NCI-H2081 treated with DMSO at 0.1 percent for 48 hours (cell line): ENCODE measurements around the gene ARHGAP6.

Source experiments
- DNase-seq: peaks from one replicate; lab custom pipeline; 2025; lab: John Stamatoyannopoulos, UW

ARHGAP6 gene

DNA sequence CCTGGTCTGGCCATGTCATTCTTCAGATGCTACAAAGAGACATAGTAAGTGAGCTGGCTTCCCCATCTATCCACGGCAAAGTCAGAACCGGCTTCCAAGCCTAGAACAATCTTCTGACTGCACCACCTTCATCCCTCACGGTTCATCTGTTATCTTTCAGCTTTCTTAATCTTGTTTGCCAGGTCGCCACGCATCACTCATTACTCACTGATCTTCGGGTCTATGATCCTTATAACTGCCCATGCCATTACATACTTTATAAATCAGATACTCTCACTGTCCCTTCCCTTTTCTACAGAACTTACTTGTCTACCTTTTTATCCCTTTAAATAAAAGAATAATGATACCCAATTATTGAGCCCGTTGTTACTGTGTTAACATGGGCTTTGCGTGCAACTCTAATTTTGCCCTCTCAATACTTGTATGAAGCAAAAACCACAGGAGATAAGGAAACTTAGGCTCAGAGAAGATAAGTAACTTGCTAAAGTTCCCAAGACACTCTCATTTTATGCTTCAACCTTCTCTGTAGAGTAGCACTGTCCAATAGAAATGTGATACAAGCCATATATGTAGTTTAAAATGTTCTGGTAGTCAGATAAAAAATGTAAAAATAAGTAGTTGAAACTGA is 200.8 kb downstream of the ARHGAP6 start:
- no peak for DNase-seq

DNA sequence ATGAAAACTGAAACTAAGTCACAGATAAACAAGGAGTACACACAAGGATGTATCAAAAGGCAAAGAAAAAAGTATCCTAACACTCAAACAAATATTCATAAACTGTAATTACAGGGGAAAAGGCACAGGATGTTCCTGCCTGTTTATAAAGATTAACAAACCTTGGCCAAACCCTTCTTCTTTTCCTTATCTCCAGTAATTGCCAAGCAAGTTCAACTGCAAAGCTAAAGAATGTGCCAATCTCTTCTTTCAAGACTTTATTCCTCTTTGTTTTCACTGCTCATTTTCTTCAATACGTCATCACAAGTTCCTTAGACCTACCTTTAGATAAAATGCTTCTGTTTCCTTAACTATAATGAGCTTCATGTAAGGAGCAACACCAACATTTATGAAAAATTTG is 201.3 kb downstream of the ARHGAP6 start:
- DNase-seq = no peak

DNA sequence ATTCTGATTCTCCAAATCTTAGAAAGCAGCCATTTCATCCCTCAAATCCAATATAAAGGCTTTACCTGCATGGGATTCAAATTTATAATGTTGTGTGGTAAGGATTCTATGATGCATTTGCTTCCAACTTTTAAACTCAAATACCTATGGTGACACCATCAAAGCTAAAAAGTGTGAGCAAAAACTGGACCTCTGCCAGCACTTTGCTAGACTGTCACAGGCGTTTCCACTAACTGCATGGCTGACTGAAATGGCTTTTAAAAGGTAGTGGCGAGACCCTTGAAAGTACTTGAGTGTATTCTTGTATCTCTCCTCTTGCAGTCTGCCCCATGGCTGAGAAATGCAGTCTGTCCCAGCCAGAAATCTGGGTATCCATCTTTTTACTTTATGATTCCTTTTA is 203.1 kb downstream of the ARHGAP6 start:
- no peak for DNase-seq

DNA sequence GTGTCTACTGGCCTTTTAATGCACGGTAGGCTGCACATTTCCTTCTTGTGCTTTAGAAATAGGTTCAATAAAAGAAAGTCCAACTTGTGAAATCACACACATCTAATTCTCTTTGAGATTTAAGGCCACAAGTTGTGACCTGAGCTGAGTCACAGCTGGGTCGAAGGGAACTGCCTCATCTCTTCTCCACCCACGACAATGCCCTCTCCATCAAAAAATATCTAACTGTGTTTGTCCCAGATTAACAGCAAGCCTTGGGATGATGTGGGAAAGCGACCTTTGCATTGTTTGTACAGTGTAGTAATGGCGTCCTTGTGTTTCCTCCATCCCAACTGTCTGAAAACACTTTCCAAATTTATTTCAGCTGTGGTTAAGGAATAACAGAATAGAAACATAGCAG is 203.6 kb downstream of the ARHGAP6 start:
- DNase-seq = no peak

DNA sequence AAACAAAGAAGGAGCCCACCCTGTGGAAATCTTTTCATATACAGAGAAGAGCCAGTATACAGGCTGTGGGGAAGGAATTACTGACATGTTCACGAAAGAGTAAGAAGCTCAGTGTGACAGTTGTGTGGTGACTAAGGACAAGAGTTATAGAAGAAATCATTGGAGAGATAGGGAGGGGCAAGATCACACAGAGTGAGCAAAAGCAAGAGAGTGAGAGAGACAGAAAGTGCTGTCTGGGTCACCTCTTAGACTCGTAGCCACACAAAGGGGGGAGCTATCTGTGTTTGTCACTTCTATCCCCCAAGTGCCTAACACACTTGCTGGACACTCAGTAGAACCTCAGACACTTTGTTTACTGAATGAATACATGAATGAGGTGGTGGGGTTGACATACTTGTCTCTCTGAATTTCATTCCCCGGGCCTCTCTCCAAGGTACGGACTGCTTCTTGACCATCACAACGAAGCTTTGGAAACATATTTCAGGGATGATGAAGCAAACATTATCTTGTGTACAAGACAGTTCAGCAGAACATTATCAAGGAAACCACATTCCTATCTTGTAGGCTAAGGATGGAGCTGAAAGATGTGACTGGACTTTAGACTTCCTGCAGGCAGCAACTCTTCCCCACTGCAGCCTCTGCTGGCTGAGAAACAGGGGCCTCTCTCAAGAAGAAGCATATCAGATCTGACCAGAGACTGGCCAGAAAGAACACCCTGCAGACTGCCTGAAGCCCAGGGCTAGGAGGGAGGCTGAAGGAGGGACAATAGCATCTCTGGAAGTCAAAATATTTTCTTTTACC is 204.3 kb downstream of the ARHGAP6 start:
- no peak for DNase-seq

DNA sequence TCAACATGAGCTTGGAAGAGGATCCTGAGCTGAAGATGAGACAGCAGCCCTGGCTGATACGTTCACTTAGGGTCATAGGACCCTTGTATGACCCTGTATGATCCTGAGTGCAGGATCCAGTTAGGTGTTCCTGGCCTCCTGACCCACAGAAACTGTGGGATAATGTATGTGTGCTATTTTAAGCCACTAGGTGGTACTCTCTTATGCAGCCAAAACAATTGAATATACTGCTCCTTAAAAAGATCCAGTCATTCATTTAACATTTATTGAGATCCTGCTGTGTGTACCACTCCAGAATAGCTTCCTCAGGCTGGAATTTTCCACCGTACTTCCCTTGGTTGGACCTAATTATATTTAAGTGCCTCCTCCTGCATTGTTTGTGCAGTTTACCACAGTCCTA is 205.4 kb downstream of the ARHGAP6 start:
- no peak for DNase-seq

DNA sequence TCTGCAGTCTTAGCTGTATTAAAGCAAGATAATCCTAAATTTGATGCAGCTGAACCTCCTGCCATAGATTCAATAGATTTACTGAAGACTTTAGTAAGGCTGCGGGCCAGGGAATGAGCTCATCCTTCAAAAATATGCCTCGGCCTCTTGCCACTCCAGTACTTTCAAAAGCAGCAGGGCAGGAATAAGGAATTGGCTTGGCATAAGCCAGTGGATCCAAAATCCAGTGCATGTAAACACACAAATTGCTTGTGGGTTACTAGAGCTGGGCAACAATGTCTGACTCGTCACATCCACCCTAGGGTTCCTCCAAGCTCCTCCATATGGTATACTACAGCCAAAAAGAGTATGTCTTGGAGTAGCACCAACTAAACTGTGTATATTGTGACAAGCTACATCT is 207.6 kb downstream of the ARHGAP6 start:
- DNase-seq = no peak

DNA sequence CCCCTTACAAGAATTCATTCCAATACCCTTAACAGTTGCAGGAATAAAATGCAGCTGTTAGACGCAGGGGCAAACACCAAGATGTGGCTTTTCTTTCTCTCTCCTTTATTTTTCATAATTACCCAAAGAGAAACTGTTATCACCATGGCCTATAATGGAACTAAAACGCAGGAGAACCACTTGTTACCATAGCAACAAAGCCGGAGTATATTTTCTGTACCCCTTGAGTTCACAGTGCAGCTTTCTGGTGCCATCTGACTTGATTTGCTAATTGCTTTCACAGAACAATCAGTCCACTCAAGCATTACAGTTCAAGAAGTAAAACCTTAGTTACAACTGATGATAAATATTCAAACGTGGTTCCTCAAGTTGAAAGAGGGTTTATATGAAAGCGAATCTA is 214.6 kb downstream of the ARHGAP6 start:
- no peak for DNase-seq

DNA sequence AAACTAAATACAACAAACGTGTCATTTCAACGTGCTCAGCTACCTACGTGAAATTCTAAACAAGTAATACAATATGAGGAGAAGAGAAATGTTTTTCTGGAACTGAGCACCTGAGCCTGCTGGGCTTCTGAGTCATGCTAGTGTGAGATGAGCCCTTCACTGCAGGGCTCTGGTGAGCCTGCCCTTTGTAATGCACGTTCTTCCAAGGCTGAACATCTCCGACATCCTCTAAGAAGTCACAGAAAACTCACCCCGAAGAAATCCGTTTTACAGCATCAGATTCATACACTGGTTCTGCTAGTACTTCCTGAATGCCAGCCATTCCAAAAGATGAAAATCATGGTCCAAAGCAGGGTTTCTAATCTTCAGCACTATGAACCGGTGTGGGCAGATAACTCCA is 215.4 kb downstream of the ARHGAP6 start:
- DNase-seq = no peak

DNA sequence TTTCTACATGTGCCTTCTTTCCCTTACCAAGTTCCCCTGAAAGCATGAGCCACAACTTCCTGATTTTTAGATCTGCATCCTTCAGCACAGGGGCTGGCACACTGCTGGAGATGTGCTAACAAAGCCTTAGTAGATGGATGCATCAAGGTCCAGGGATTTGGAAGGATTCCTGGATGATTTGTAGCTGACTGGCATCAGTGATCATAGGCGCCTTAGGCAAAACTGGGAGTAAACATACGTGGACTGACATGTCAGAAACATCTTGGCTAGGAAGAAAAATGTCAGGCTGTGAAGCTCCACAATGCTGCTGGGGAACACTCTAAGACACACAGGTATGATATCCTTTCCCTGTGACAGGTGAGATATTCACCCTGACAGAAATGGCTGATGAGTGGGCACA is 216.1 kb downstream of the ARHGAP6 start:
- DNase-seq = no peak

DNA sequence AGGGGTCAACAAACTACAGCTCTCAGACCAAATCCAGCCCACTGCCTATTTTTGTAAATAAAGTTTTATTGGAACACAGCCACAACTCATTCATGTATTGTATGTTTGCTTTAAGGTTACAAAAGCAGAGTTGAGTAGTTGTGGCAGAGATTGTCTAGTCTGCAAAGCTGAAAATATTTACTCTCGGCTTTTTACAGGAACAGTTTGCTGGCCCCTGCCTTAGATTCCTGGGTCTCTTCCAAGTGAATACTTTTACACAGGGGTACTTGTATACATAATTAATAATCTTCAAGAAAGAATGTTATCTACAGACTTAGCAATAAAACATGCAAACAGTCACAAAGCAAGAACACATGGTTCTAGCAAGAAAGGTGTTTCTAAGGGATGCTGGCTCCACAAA is 218.3 kb downstream of the ARHGAP6 start:
- DNase-seq = no peak

DNA sequence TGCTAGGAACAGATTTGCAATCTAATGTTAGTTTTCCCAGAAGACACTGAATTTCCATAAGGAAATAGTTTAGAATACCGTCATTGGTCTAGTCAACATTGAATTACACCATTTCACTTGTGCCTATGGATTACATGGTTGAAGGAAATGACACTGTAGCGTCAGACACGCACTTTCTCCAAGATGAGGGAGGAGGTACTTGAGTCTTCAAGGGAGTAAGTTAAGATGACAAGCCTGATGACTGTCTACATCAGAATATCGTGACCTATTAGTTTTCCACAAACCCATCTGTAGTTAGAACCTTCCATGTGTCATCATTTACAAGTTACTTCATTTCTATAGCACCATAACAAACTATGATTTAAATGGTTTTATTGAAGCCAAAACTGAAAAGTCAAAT is 218.8 kb downstream of the ARHGAP6 start:
- DNase-seq = no peak

DNA sequence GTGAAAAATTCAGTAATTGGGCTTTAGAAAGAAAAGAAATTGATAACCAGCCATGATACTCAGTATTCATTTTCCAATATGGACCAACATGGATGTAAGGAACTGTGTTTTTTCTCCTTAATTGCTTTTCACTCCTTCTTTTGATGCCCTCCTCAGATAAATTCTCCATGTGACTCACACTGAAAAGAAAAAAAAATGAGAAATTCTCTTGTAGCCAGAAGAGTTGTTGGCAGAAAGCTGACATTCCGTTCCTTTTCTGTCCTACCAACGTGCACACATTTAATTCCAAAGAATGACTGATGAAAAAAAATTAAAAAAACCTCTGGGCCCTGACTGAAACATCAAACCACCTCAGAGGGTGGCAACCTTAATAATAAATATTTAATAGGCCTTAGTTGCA is 219.4 kb downstream of the ARHGAP6 start:
- DNase-seq = no peak

DNA sequence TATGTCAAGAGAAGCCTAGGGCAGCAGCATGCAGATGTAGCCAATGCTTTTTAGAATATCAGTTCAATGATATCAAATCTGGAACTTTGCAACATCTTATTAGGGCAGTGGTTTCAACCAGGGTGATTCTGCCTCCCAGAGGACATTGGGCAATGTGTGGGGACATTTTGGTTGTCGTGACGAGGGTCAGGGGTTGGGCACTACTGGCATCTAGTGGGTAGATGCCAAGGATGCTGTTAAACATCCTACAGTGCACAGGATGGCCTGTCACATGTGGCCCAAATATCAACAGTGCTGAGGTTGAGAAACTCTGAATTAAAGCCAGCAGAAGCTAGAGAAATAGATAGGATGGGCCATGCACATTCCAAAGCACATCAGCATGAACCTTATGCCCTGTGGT is 220.2 kb downstream of the ARHGAP6 start:
- DNase-seq = no peak

DNA sequence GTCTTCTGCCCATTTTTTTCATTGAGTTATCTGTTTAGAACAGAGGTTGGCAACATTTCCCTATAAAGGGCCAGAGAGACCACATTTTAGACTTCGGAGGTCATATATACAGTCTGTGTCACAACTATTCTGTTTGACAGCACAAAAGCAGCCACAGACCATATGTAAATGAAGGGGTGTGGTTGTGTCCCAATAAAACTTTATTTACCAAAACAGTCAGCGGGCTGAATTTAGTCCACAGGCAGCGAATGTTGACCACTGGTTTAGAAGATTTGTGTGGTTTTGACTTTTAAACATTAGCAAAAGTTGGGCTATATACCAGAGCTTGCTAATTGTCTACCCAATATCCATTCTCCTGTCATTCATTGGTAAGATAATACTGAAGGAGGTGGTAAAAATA is 221.7 kb downstream of the ARHGAP6 start:
- no peak for DNase-seq

DNA sequence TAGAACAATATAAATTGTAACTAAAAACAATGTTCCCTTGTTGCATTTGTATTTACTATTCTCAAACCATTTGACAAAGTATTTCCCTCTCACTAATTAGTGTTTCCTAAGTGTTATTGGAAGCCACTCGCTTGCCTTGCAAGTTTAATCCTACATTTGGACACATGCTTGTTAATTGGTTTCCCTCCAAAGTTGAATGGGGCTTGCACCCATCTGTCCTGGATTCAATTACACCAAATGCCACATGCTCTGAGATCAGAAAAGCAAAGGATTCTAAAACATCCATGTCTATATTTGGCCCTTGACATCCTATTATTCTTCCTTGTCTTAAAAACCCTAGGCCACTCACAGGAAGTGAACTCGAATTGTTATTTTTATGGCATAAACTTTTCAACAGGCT is 225.9 kb downstream of the ARHGAP6 start:
- DNase-seq = no peak

DNA sequence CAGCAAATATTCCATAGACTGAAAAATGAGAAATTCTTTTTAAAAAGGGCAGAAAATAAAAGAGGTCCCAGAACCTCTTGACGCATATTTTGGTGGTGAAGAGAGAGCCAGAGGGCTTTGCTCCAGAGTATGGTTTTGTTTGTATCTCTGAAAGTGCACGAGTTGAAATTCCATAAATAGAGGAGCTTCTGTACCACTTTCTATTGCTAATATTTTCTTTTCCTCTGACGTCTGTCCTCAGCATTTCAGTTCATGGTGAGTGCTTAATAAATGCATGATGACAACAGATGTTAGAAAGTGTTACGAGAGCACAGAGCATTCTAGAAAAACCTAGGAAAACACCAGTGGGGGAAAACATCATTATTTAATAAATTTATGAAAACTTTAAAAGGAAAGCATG is 227.0 kb downstream of the ARHGAP6 start:
- DNase-seq = no peak

DNA sequence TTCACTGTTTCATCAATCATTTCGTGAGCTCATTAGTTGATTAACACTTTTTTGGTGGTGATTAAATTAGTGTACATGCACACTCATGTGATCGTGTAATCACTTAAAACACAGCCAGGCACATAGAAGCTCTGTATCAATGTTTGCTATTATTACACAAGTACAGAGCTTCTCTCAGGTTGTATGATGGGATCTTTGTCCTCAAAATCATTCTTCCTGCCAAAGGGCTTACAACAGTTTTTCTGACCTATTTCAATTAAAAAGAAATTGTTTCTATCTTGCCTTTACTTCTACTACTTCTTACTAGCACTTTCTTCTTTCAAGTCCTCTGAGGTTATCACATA is 227.4 kb downstream of the ARHGAP6 start:
- no peak for DNase-seq

DNA sequence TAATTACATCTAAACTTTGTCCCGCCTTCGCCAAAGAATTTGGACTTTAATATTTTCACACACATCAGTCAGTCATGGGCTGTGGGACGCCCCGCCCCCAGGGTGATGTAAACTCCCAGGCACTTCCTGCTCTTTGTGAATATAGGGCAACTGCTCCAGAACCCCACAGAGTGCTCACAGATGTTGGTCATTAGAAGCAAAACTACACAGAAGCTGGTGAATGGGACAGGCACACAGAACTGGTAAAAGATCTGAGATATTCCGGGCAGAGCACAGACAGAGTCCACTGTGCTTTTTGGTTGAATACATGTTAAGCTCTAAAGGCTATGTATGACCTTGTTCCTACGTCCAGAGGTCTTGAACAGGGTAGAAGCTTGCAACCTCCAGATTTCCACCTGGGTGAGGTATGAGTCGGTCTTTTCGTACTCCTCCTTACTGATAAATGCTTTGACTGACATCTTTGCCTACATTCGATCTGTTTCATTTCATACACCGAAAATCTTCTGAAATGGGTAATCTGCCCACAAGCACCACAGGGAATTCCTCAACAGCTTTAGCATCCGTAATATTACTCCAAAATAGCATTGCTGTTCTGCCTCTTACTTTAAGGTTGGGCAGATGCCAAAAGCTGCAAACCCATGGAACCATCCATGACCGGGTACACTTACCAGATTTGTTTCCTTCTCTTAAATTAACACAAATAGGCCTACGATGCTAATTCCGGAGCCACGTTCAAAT is 227.9 kb downstream of the ARHGAP6 start:
- DNase-seq = no peak

DNA sequence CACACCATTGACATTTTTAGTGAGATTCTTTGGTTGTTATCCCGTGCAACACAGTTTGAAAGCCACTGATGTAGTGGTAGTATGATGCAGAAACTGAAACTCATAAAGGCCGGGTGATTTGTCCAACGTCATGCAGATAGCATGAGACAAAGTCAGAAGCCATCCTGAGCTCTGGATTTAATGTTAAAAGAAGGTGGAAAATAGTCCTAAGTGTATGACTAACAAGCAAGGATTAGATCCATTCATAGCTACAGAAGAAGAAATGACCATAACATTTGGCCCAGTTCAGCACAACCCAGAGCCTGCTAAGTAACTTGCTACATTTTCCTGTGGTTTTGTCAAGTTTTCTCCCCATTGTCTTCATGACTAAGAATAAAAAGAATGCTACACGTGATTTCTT is 230.2 kb downstream of the ARHGAP6 start:
- DNase-seq = no peak

DNA sequence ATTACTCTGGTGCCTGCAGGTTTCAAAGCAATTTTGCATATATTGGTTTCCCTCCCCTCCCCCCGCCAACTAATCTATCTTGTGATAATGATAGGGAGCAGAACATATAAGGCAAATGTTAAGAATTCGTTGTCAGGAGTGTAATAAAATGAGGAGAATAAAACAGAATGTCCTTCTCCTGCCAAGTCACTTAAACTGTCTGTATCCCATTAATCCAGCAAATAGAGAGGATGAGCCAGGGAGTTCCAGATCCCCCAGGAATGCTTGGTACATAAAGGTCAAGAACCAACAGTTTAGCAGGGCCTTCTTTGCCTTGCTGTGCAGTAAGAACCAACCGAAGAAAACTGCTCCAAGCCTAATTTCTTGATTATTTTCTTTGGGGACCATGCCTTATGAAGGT is 231.1 kb downstream of the ARHGAP6 start:
- no peak for DNase-seq

DNA sequence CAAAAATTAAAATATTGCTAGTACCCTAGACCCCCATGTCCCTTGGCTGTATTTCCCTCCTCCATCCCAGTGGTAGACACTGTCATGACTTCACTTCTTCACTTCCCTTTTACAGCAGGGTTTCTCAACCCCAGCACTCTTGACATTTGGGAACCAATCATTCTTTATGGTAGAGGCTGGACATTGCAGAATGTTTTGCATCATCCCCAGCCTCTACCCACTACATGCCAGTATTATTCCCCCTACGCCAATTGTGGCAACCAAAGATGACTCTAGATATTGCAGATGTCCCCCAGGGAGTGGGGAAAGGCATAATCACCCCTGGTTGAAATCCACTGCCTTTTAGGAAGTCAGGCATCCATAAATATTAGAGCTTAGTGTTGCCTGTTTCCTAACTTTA is 233.9 kb downstream of the ARHGAP6 start:
- no peak for DNase-seq

DNA sequence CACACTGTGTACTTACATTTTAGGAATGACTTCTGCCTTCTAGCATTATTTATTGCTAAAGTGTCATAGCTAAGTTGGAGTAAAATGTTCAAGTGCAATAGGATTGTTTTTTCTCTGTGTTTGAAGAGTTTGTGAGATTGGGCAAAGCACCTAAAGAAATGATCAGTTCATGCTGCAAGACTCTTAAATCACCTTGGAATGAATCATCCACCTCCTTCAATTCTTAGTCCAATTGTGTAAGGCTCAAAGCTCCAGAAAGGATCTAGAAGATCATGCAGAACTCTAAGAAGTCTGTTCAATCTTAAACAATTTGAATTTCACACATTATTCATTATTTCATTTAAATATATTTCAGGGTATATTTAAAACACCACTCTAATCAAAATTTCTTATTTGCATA is 235.4 kb downstream of the ARHGAP6 start:
- DNase-seq = no peak
